ENCODE data around the gene SPDEF.

DNA sequence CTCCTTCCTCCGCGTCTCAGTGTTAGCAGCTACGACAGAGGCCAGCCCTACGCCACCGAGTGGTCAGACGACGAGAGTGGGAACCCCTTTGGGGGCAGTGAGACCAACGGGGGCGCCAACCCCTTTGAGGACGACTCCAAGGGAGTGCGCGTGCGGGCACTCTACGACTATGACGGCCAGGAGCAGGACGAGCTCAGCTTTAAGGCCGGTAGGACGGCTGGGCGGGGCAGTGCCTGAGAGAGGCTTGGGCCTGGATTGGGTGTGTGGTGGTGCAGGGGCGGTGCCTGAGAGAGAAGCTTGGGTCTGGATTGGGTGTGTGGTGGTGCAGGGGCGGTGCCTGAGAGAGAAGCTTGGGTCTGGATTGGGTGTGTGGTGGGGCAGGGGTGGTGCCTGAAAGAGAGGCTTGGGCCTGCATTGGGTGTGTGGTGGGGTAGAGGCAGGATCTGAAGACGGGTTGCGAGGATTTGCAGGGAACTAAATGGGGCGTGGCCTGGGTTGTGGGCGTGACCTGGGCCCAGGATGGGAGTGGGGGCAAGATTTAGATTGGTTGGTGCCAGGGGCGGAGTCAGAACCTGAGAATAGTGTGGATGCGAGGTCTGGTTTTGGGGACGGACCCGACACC lies 24.4 kb downstream of the SPDEF start:
- no peak for TF ChIP-seq POLR2AphosphoS5 (IDR thresholded peaks at IDR 0.05)
- TF ChIP-seq, protein P1, sequence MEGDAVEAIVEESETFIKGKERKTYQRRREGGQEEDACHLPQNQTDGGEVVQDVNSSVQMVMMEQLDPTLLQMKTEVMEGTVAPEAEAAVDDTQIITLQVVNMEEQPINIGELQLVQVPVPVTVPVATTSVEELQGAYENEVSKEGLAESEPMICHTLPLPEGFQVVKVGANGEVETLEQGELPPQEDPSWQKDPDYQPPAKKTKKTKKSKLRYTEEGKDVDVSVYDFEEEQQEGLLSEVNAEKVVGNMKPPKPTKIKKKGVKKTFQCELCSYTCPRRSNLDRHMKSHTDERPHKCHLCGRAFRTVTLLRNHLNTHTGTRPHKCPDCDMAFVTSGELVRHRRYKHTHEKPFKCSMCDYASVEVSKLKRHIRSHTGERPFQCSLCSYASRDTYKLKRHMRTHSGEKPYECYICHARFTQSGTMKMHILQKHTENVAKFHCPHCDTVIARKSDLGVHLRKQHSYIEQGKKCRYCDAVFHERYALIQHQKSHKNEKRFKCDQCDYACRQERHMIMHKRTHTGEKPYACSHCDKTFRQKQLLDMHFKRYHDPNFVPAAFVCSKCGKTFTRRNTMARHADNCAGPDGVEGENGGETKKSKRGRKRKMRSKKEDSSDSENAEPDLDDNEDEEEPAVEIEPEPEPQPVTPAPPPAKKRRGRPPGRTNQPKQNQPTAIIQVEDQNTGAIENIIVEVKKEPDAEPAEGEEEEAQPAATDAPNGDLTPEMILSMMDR (IDR thresholded peaks at IDR 0.05): no peak
